NK-92 (cell line): Measurements from ENCODE around the gene TRPM5.
A peak's percentile ranks its signal among the peaks of the same experiment; 100 is the strongest.

Experiments
- DNase-seq: peaks from one replicate; lab custom pipeline; 2025; ENCODE audit not compliant: unreplicated experiment; lab: John Stamatoyannopoulos, UW

The TRPM5 gene

DNA sequence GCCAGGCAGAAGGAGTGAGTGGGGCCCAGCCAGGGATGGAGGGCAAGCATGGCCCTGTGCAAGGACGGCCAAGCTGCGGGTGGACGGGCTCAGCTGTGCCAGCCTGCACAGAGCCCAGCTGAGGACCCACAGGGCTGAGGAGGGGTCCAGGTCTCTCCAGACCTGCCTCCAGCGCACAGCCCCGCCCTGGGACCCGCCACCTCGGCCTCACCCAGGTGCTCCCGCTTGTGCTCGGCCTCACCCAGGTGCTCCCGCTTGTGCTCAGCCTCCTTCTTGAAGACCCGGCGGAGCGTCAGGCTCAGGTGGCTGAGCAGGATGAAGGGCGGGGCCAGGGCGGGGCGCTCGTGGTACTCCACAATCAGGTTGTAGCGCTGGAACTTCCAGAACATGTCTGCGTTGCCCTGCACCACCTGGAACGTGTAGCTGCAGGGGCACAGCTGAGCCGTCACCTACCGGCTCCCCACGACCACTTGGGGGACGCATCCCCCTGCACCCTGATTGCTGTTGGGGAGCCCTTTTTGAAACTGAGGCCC, 37.4 kb downstream of the TRPM5 start:
- no peak for DNase-seq

GRCh38 chr11:2406451-2406850, 37.9 kb downstream of the TRPM5 start:
- DNase-seq: no peak

- DNase-seq: no peak
Observed at GRCh38 chr11:2404735-2405196, 39.5 kb downstream of the TRPM5 start.

DNA sequence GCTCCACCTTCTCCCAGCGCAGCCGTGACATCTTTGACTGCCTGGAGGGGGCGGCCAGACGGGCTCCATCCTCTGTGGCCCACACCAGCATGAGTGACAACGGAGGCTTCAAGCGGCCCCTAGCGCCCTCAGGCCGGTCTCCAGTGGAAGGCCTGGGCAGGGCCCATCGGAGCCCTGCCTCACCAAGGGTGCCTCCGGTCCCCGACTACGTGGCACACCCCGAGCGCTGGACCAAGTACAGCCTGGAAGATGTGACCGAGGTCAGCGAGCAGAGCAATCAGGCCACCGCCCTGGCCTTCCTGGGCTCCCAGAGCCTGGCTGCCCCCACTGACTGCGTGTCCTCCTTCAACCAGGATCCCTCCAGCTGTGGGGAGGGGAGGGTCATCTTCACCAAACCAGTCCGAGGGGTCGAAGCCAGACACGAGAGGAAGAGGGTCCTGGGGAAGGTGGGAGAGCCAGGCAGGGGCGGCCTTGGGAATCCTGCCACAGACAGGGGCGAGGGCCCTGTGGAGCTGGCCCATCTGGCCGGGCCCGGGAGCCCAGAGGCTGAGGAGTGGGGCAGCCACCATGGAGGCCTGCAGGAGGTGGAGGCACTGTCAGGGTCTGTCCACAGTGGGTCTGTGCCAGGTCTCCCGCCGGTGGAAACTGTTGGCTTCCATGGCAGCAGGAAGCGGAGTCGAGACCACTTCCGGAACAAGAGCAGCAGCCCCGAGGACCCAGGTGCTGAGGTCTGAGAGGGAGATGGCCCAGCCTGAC, 41.2 kb downstream of the TRPM5 start:
- no peak for DNase-seq

- DNase-seq: no peak
Observed at GRCh38 chr11:2402106-2402505, 42.2 kb downstream of the TRPM5 start.

DNA sequence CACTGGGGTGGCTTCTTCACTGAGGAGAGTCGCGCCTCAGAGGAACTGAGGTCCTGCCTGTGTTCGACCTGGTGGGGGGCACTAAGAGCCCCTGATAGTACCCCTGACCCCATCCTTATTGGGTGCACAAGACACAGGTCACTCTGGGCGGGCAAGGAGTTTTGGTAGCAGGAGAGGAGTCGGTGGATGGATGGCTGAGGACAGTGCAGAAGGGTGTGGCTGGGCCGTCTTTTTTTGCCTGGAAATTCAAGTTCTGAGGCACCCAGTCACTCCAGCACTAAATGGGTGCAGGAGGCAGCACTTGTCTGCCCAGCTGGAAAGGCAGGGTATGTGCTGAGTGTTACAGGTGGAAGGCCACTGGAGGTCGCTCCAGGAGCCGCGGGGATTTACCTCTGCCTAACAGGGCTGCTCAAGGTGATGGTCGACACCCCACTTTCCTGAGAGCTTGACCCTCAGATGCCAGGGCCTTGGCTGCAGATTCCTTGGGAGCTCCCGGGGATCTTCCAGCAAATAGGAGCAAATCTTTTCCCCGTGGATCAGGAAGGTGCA, 42.8 kb downstream of the TRPM5 start:
- DNase-seq: no peak

- no peak for DNase-seq
Observed at GRCh38 chr11:2400762-2401435, 43.4 kb downstream of the TRPM5 start.

DNA sequence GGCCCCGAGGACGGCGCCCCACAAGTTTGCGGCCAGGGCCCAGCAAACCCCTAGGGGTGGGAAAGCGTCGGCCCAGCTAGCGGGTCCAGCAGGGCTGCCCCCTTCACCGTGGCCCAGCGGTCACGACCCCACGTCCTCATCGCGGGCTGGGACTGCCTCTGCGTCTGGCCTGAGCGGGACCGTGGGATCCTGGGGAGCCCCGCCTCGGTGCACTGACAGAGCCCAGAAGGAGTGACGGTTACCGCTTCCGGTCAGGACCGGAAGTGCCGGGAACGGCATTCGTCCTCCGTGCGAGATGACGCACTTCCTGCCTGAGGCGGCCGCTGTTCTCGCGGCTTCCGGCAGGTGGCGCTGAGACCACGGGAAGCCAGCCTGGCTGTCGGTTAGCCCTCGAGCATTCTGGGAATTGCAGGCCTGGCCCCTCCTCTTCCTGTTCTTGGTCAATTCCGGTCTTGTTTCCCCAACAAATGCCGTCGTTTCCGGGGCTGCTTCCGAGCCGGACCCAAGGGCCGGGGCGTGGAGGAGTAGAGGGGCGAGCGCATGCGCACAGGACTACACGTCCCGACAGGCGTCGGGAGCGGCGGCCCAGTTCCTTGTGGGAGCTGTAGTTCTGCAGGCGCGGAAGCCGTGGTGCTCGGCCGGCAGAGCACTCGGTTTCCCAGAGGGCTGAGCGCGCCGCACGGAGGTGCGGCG, 44.1 kb downstream of the TRPM5 start, which contains the start of gene TSSC4:
Gene TSSC4, plus strand, starts transcription at position 682 of the 693 bp plus-strand sequence. CDS start 1,884 bp downstream, outside the sequence.
- DNase-seq: peak; percentile 99

GRCh38 chr11:2399488-2400068, 44.7 kb downstream of the TRPM5 start:
- no peak for DNase-seq

DNA sequence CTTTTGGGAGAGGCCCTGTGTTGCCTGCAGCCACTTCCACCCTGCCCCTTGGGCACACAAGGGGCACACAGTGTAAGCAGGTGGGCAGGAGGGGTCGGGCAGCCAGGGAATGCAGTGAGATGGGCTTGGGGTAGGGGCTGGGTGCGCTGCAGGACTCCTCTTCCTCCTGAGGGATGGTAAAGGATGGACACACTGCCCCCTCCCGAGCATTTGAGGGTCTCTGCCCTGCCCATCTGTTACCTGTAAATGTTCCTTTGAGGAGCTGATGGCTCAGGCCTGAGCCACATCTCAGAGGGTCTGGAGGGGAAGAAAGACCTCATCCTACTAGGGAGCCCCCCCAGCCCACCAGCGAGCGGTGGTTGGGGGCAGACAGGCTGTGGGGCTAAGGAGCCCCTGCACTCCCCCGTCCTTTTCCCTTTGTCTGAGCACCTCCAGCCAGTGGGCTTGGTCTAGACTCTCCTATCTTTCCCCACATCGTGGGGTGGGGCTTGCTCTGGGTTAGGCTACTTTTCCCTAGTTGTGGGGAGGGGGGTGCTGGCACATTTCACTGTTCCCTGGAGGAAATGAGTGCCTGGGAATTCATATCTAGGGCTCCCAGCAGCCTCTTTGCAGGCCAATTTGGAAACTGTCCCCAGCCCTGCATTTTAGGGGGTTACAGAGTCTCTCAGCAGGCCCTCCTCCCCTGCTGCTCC, 45.5 kb downstream of the TRPM5 start:
- DNase-seq: no peak

- DNase-seq: no peak
Observed at GRCh38 chr11:2397005-2397404, 47.3 kb downstream of the TRPM5 start.

- no peak for DNase-seq
Observed at GRCh38 chr11:2396471-2396870, 47.8 kb downstream of the TRPM5 start.

DNA sequence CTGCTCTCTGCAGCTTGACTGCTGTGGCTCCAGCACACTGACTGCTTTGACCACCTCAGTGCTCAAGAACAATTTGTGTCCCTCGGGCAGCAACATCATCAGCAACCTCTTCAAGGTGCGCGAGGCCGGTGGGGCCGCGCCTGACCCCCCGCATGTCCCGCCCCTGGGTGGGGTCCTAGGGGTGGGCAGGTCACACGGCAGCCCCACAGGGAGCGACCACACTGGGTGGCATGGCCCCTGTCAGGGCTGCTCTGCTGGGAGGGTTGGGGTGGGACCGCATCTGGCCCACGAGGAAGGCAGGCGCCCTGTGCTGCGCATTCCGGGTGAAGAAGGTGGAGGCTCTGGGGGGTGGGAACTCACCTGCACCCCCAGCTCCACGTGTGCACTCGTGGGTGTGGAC, 48.5 kb downstream of the TRPM5 start:
- no peak for DNase-seq

DNA sequence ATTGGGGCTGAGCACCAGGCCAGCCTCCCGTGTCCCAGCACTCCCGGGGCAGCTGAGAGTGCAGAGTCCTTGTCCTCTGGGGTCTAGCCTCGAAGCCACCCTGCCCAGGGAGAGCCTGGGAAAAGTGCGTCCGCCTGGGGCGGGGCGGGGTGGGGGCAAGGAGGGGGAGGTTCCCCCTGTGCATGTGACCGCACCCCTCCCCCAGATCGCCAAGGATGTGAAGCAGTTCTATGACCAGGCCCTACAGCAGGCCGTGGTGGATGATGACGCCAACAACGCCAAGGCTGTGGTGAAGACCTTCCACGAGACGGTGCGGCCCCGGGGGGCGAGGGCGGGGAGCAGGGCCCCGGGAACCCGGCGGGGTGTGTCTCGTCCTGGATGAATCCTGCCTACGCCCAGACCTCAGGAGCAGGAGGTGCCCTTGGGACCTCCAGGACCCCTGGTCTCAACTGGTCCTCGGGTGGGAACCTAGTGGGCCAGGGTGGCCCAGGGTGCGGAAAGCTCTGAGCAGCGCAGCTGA, 49.0 kb downstream of the TRPM5 start:
- no peak for DNase-seq

GRCh38 chr11:2394818-2395105, 49.6 kb downstream of the TRPM5 start:
- no peak for DNase-seq
